Naive B cell (primary cell): Measurements from ENCODE around the gene RCN2. TPM values are rescaled to one million over a fixed set of nuclear protein-coding genes. Genes with fewer than 3 reads are reported as not detected.
A peak's percentile ranks its signal among the peaks of the same experiment; 100 is the strongest.

Experiments
- ATAC-seq, 2 donors: fragments of 150-1000 bp; cut with Tn5 transposase; 2 replicates each; pipeline ENCODE4 v1.10.0; 2021; ENCODE audit warnings: low read depth in 2 of 2, mild to moderate bottlenecking in 2 of 2, moderate library complexity in 2 of 2
- DNase-seq: peaks from one replicate; pipeline ENCODE4 v3.0.0; 2022
- H3K27ac Mint-ChIP-seq, 6 donors: one replicate each; pipeline ENCODE4 v1.8.0; 2020 to 2022; ENCODE audit warnings: mild to moderate bottlenecking in 6 of 6, mixed read lengths in 6 of 6, moderate library complexity in 5 of 6, inconsistent platforms in 2 of 6
- H3K27me3 Mint-ChIP-seq, 3 donors: one replicate each; pipeline ENCODE4 v1.8.0; 2021 to 2022; ENCODE audit warnings: mixed read lengths in 3 of 3, mild to moderate bottlenecking in 1 of 3
- H3K36me3 Mint-ChIP-seq, 2 donors: one replicate each; pipeline ENCODE4 v1.8.0; 2020 to 2022; ENCODE audit warnings: mixed read lengths in 2 of 2, inconsistent platforms in 1 of 2, mild to moderate bottlenecking in 1 of 2
- H3K4me1 Mint-ChIP-seq, 3 donors: one replicate each; pipeline ENCODE4 v1.8.0; 2020 to 2022; ENCODE audit warnings: mixed read lengths in 3 of 3, inconsistent platforms in 1 of 3, mild to moderate bottlenecking in 1 of 3, moderate library complexity in 1 of 3
- H3K4me3 Mint-ChIP-seq, 8 donors: one replicate each; pipeline ENCODE4 v1.8.0; 2020 to 2022; ENCODE audit warnings: mild to moderate bottlenecking in 8 of 8, mixed read lengths in 8 of 8, moderate library complexity in 8 of 8, inconsistent platforms in 2 of 8
- H3K9me3 Mint-ChIP-seq, 7 donors: one replicate each; pipeline ENCODE4 v1.8.0; 2020 to 2022; ENCODE audit warnings: mixed read lengths in 7 of 7, mild to moderate bottlenecking in 5 of 7, inconsistent platforms in 2 of 7, moderate library complexity in 1 of 7
- polyA plus RNA-seq, 6 donors: library from polyadenylated mRNA; unstranded; fragments of 300-500 nt; fragmentation: Illumina TruSeq; gene quantifications; one replicate each; pipeline ENCODE4 v1.2.3, GENCODE V29; 2021; ENCODE audit warnings: low read depth in 6 of 6

The RCN2 gene
- polyA plus RNA-seq, 6 donors from 2014 or later: 54.0 to 79.2 (median 61.9) TPM

- Mint-ChIP-seq H3K27me3 (no peaks in the 10 kb centered on the region), H3K36me3 (no peaks in the 10 kb centered on the region), H3K27ac (peak within 1 kb of the TSS; percentile 93 to 98 (median 95)), H3K4me3 (peak within 1 kb of the TSS; percentile 87 to 98 (median 96)), H3K9me3 (no peaks in the 10 kb centered on the region), H3K4me1 (peaks cover 35 to 57% (median 44%) of the 10 kb centered on the region in 3 donors)
- DNase-seq (peak; percentile 64), ATAC-seq (peak; percentile 88 to 90)
Observed at GRCh38 chr15:76994971-76995945, 63.7 kb downstream of the RCN2 start, which contains the start of gene PSTPIP1. TSS of gene PSTPIP1 (plus strand) at chr15:76995126. CDS start at chr15:76995574, 448 bp downstream.

- peak overlapping the region; percentile 87 to 98 (median 96) for H3K4me3 Mint-ChIP-seq
- DNase-seq (no peak), ATAC-seq (no peak)
- H3K27me3 Mint-ChIP-seq: no peaks in the 10 kb centered on the region
- no peaks in the 10 kb centered on the region for H3K9me3 Mint-ChIP-seq
- H3K4me1 Mint-ChIP-seq: peaks cover 38 to 61% (median 51%) of the 10 kb centered on the region in 3 donors
- H3K36me3 Mint-ChIP-seq: no peaks in the 10 kb centered on the region
- H3K27ac Mint-ChIP-seq: peak overlapping the region in 4 of 6 donors; percentile 93 to 98 (median 95)
Observed at GRCh38 chr15:76996076-76996525, 64.6 kb downstream of the RCN2 start.

GRCh38 chr15:76996526-76997401 is 65.2 kb downstream of the RCN2 start:
- DNase-seq (no peak), ATAC-seq (no peak)
- no peaks in the 10 kb centered on the region for H3K36me3 Mint-ChIP-seq
- H3K27me3 Mint-ChIP-seq: no peaks in the 10 kb centered on the region
- H3K4me1 Mint-ChIP-seq: peaks cover 43 to 67% (median 57%) of the 10 kb centered on the region in 3 donors
- H3K27ac Mint-ChIP-seq: peak overlapping the region in 2 of 6 donors; percentile 56 to 78
- H3K9me3 Mint-ChIP-seq: no peaks in the 10 kb centered on the region
- peak overlapping the region; percentile 60 to 98 (median 95) for H3K4me3 Mint-ChIP-seq

- Mint-ChIP-seq H3K36me3 (no peaks in the 10 kb centered on the region), H3K4me3 (peak overlapping the region in 2 of 8 donors; percentile 3 to 6), H3K4me1 (peaks cover 56 to 79% (median 71%) of the 10 kb centered on the region in 3 donors), H3K27me3 (no peaks in the 10 kb centered on the region), H3K27ac (peak overlapping the region in 1 of 6 donors; percentile 56), H3K9me3 (no peaks in the 10 kb centered on the region)
- ATAC-seq (no peak), DNase-seq (no peak)
Observed at GRCh38 chr15:76998663-76999285, 67.2 kb downstream of the RCN2 start.

GRCh38 chr15:76999996-77000395 is 68.4 kb downstream of the RCN2 start:
- no peak overlapping the region for H3K27ac Mint-ChIP-seq
- DNase-seq: no peak
- H3K36me3 Mint-ChIP-seq: peaks cover 0 to 9% of the 10 kb centered on the region in 2 donors
- ATAC-seq: no peak
- peak overlapping the region in 1 of 8 donors; percentile 47 for H3K4me3 Mint-ChIP-seq
- peaks cover 0 to 4% (median 0%) of the 10 kb centered on the region in 7 donors for H3K9me3 Mint-ChIP-seq
- no peaks in the 10 kb centered on the region for H3K27me3 Mint-ChIP-seq
- peaks cover 57 to 79% (median 68%) of the 10 kb centered on the region in 3 donors for H3K4me1 Mint-ChIP-seq

- ATAC-seq (no peak), DNase-seq (no peak)
- H3K27ac Mint-ChIP-seq: peak overlapping the region in 1 of 6 donors; percentile 24
- H3K36me3 Mint-ChIP-seq: peaks cover 0 to 9% of the 10 kb centered on the region in 2 donors
- H3K4me3 Mint-ChIP-seq: peak overlapping the region in 6 of 8 donors; percentile 47 to 76 (median 63)
- peaks cover 0 to 4% (median 0%) of the 10 kb centered on the region in 7 donors for H3K9me3 Mint-ChIP-seq
- peaks cover 50 to 73% (median 57%) of the 10 kb centered on the region in 3 donors for H3K4me1 Mint-ChIP-seq
- no peaks in the 10 kb centered on the region for H3K27me3 Mint-ChIP-seq
Observed at GRCh38 chr15:77001351-77001750, 69.8 kb downstream of the RCN2 start.

- no peak for ATAC-seq
- H3K9me3 Mint-ChIP-seq: peaks cover 0 to 4% (median 0%) of the 10 kb centered on the region in 7 donors
Observed at GRCh38 chr15:77001966-77002365, 70.4 kb downstream of the RCN2 start.

GRCh38 chr15:77002436-77002835 is 70.9 kb downstream of the RCN2 start:
- Mint-ChIP-seq H3K4me3 (peak overlapping the region; percentile 47 to 88 (median 76)), H3K9me3 (peaks cover 0 to 4% (median 0%) of the 10 kb centered on the region in 7 donors), H3K4me1 (peaks cover 47 to 63% (median 52%) of the 10 kb centered on the region in 3 donors), H3K27me3 (no peaks in the 10 kb centered on the region), H3K36me3 (peaks cover 0 to 9% of the 10 kb centered on the region in 2 donors), H3K27ac (peak overlapping the region in 5 of 6 donors; percentile 57 to 96 (median 89))
- ATAC-seq (peak in 1 of 2 donors; percentile 18), DNase-seq (no peak)

More at GRCh38 chr15:77001966-77002365, 70.4 kb downstream of the RCN2 start:
- peak overlapping the region in 4 of 8 donors; percentile 47 to 82 (median 76) for H3K4me3 Mint-ChIP-seq
- H3K27ac Mint-ChIP-seq: peak overlapping the region in 3 of 6 donors; percentile 57 to 70 (median 57)
- peaks cover 0 to 9% of the 10 kb centered on the region in 2 donors for H3K36me3 Mint-ChIP-seq
- no peaks in the 10 kb centered on the region for H3K27me3 Mint-ChIP-seq
- peaks cover 50 to 67% (median 57%) of the 10 kb centered on the region in 3 donors for H3K4me1 Mint-ChIP-seq
- no peak for DNase-seq

GRCh38 chr15:77002954-77003912 is 71.7 kb downstream of the RCN2 start:
- DNase-seq (peak; percentile 58), ATAC-seq (peak; percentile 91 to 92)
- Mint-ChIP-seq H3K4me1 (peaks cover 44 to 56% (median 49%) of the 10 kb centered on the region in 3 donors), H3K27me3 (no peaks in the 10 kb centered on the region), H3K4me3 (peak overlapping the region; percentile 47 to 88 (median 76)), H3K9me3 (peaks cover 0 to 4% (median 0%) of the 10 kb centered on the region in 7 donors), H3K36me3 (peaks cover 0 to 9% of the 10 kb centered on the region in 2 donors), H3K27ac (peak overlapping the region; percentile 4 to 96 (median 91))
